ENCODE data around the gene ARHGAP22. TPM values are rescaled to one million over a fixed set of nuclear protein-coding genes. Genes with fewer than 3 reads are reported as not detected.

The ARHGAP22 gene
- total RNA-seq, 1 experiment from 2014 or later: 9.9 TPM

DNA sequence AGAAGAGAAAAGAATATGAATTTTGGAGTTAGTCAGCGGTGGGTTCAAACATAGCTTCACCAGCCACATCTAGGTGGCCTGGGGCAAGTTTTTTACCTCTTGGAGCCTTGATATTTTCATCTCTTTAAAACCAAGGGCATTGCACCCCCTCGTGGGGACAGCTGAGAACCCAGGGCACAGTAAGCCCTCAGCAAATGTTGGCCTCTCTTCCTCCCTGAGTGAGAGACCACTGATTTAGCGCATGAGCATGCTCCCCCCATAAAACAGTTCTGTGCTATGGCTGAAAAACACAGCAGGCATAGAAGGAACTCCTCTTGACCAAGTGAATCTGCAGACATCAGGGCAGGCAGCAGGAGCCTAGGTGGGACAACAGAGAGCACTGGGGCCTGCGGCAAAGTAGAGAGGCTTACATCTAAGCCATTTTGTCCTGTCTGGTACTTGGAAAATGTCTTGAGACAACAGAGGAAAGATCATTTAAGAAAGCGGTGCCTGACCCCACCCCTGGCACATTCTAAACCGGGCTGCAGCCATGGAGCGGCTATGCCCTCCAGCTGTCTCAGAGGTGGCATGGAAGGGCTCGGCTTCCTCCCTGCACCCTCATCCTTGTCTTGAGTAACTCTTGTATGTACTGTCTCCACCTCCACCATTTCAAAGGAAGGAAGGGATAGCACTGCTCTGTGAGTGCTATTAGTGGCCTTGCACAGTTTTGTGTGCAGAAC, 94.7 kb downstream of the ARHGAP22 start:
- ChIA-PET POLR2A (no interaction called here), RAD21 (ENCODE audit: low non-redundant PET in 1 of 2, low total read pairs in 2 of 2, uncharacterized antibody in 2 of 2, unreplicated experiment in 2 of 2) (no interaction called here), CTCF (no interaction called here)
- intact Hi-C loops (cut with micrococcal nuclease): loop anchor here (5.0 kb wide), 1 partner anchor 293 kb away; no protein-coding TSS in a partner anchor
- no TSS peak for BruUV-seq (replicated peaks)
- no peaks in the 10 kb centered on the region for H3K9me2 ChIP-seq (ENCODE audit: insufficient read depth)
- peaks cover 5 to 15% of the 10 kb centered on the region in 2 experiments; a peak in 3 of 4 replicates for H3K4me1 ChIP-seq (ENCODE audit: control insufficient read depth in 1 of 2, insufficient read depth in 2 of 2, low read length in 2 of 2)
- no peaks in the 10 kb centered on the region for H4K20me1 ChIP-seq (ENCODE audit: insufficient read depth)
- ATAC-seq: no peak
- H3K79me2 ChIP-seq (ENCODE audit: insufficient read depth, low read length): no peaks in the 10 kb centered on the region
- H3K4me3 ChIP-seq (replicated peaks in 1 of 2; ENCODE audit: low read depth in 1 of 2, low read length in 2 of 2): no peak overlapping the region
- no peak for TF ChIP-seq ZNF274 (IDR thresholded peaks at IDR 0.05; ENCODE audit: low read depth, low read length)
- no peak for TF ChIP-seq JUND (IDR thresholded peaks at IDR 0.05)
- TF ChIP-seq CBX3 (IDR thresholded peaks at IDR 0.05; ENCODE audit: low read depth): no peak
- TF ChIP-seq EZH2 (IDR thresholded peaks at IDR 0.05): no peak
- TF ChIP-seq POLR2A (IDR thresholded peaks at IDR 0.05; ENCODE audit: borderline replicate concordance, extremely low read depth, insufficient read depth, insufficient read length): no peak
- TF ChIP-seq EGR1 (IDR thresholded peaks at IDR 0.05; ENCODE audit: low read depth): no peak
- TF ChIP-seq, protein P1, sequence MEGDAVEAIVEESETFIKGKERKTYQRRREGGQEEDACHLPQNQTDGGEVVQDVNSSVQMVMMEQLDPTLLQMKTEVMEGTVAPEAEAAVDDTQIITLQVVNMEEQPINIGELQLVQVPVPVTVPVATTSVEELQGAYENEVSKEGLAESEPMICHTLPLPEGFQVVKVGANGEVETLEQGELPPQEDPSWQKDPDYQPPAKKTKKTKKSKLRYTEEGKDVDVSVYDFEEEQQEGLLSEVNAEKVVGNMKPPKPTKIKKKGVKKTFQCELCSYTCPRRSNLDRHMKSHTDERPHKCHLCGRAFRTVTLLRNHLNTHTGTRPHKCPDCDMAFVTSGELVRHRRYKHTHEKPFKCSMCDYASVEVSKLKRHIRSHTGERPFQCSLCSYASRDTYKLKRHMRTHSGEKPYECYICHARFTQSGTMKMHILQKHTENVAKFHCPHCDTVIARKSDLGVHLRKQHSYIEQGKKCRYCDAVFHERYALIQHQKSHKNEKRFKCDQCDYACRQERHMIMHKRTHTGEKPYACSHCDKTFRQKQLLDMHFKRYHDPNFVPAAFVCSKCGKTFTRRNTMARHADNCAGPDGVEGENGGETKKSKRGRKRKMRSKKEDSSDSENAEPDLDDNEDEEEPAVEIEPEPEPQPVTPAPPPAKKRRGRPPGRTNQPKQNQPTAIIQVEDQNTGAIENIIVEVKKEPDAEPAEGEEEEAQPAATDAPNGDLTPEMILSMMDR (IDR thresholded peaks at IDR 0.05 in 2 of 3, conservative IDR thresholded peaks at IDR 0.05 in 1 of 3; ENCODE audit: borderline replicate concordance in 1 of 3, insufficient read depth in 1 of 3, low read depth in 2 of 3, low read length in 2 of 3): peak in 2 of 3 experiments; percentile 11 to 27; a peak in 2 of 6 replicates
- TF ChIP-seq SP1 (IDR thresholded peaks at IDR 0.05; ENCODE audit: low read depth): no peak
- TF ChIP-seq RAD21 (IDR thresholded peaks at IDR 0.05; ENCODE audit: low read depth): peak; percentile 20; the same call in 1 of the 2 replicates
- TF ChIP-seq ELF1 (IDR thresholded peaks at IDR 0.05; ENCODE audit: borderline replicate concordance, low read depth): no peak
- no peak for TF ChIP-seq SRF (IDR thresholded peaks at IDR 0.05; ENCODE audit: low read depth)
- no peak overlapping the region for H3K9ac ChIP-seq (ENCODE audit: low read length)
- H3K27ac ChIP-seq (ENCODE audit: low read depth, low read length): no peak overlapping the region
- H2AFZ ChIP-seq (ENCODE audit: low read depth, low read length, poor library complexity, severe bottlenecking): no peak overlapping the region
- no peaks in the 10 kb centered on the region for H3K36me3 ChIP-seq (ENCODE audit: control insufficient read depth in 1 of 2, insufficient read depth in 2 of 2, low read length in 2 of 2)
- H3K4me2 ChIP-seq (ENCODE audit: low read length): no peak overlapping the region
- 0 out of 4 replicates have a peak, but pooled peaks cover 0 to 3% of the 10 kb centered on the region in 2 experiments for H3K9me3 ChIP-seq (ENCODE audit: control insufficient read depth in 1 of 2, insufficient read depth in 1 of 2, low read depth in 1 of 2, low read length in 2 of 2)
- H3K27me3 ChIP-seq (ENCODE audit: insufficient read depth, low read length): no peaks in the 10 kb centered on the region
- DNase-seq (ENCODE audit: low read depth, low spot score): no peak

All from HCT116 (cell line).